GM13976 (cell line): ENCODE data around the gene NACA.
"Not testable (repeated sequence)": the region's sequence is repeated elsewhere in the genome, so short reads cannot be mapped to it uniquely, and the experiment has no call there.

ENCODE experiments used
- DNase-seq: peaks from one replicate; pipeline ENCODE4 v3.0.0; 2012; ENCODE audit warnings: low spot score
- CTCF ChIP-seq: IDR thresholded peaks from 2 replicates; pipeline ENCODE4 v1.5.1; 2012; ENCODE audit warnings: borderline replicate concordance, mild to moderate bottlenecking; ENCODE audit not compliant: insufficient read depth; ENCODE audit errors: extremely low read depth, missing control alignments, control extremely low read depth
- in situ Hi-C: fragments of 300-500 bp; cut with MboI; formaldehyde crosslinking; loops from one replicate; pipeline ENCODE4 v1.12.0; 2022; ENCODE audit warnings: low sequenced_read_pairs, mixed read lengths, inconsistent platforms; ENCODE audit not compliant: unreplicated experiment

The NACA gene

GRCh38 chr12:56763753-56764657, 38.9 kb upstream of the NACA start:
- no peak for TF ChIP-seq CTCF
- no peak for DNase-seq
- in situ Hi-C loops = no loop called here

- in situ Hi-C loops = no loop called here
- DNase-seq = no peak
- no peak for TF ChIP-seq CTCF
Observed at GRCh38 chr12:56761812-56762211, 36.7 kb upstream of the NACA start.

- TF ChIP-seq CTCF = no peak
- DNase-seq = no peak
- in situ Hi-C loops = no loop called here
Observed at GRCh38 chr12:56760460-56760859, 35.4 kb upstream of the NACA start.

GRCh38 chr12:56759263-56759908, 34.3 kb upstream of the NACA start:
- TF ChIP-seq CTCF = no peak
- in situ Hi-C loops = loop anchor here (5.0 to 10.0 kb wide), 2 partner anchors 243 to 355 kb away; partner anchors contain the start of gene STAT6
- no peak for DNase-seq

GRCh38 chr12:56758728-56759262, 33.7 kb upstream of the NACA start:
- TF ChIP-seq CTCF = no peak
- DNase-seq = no peak
- in situ Hi-C loops = loop anchor here (5.0 to 10.0 kb wide), 2 partner anchors 244 to 356 kb away; partner anchors contain the start of gene STAT6

GRCh38 chr12:56757971-56758370, 32.9 kb upstream of the NACA start:
- in situ Hi-C loops = loop anchor here (5.0 to 10.0 kb wide), 2 partner anchors 244 to 357 kb away; partner anchors contain the start of gene STAT6
- not testable (repeated sequence) for DNase-seq
